Stimulated activated CD4-positive, alpha-beta T cell treated with anti-CD3 and anti-CD28 coated beads, Interleukin-2, amount 100 ng/mL, for 48 hours (primary cell): Measurements from ENCODE around the gene SUPT5H.
A peak's percentile ranks its signal among the peaks of the same experiment; 100 is the strongest.
"Not testable (repeated sequence)": the region's sequence is repeated elsewhere in the genome, so short reads cannot be mapped to it uniquely, and the experiment has no call there.

ENCODE experiments used
- DNase-seq, 2 donors: peaks; one replicate each; pipeline ENCODE4 v3.0.0-alpha.2; 2020

The SUPT5H gene

GRCh38 chr19:39426170-39426569, 19.2 kb upstream of the SUPT5H start:
- DNase-seq: no peak

- no peak for DNase-seq
Observed at GRCh38 chr19:39427707-39428106, 17.7 kb upstream of the SUPT5H start.

- no peak for DNase-seq
Observed at GRCh38 chr19:39428283-39429112, 16.9 kb upstream of the SUPT5H start.

- DNase-seq: peak; percentile 54 to 66
Observed at GRCh38 chr19:39430675-39431593, 14.4 kb upstream of the SUPT5H start.

- DNase-seq: no peak
Observed at GRCh38 chr19:39432677-39433025, 12.7 kb upstream of the SUPT5H start.

GRCh38 chr19:39433480-39434079, 11.8 kb upstream of the SUPT5H start:
- no peak for DNase-seq

GRCh38 chr19:39434123-39435076, 11.0 kb upstream of the SUPT5H start:
- DNase-seq: no peak

GRCh38 chr19:39435499-39436349, 9.7 kb upstream of the SUPT5H start, which contains the start of gene RPS16:
TSS of gene RPS16 (minus strand) at chr19:39435949. CDS start at chr19:39435895, 54 bp downstream.
- DNase-seq: peak; percentile 99

- no peak for DNase-seq
Observed at GRCh38 chr19:39436350-39436716, 9.0 kb upstream of the SUPT5H start.

GRCh38 chr19:39438270-39438934, 7.0 kb upstream of the SUPT5H start:
- no peak for DNase-seq

GRCh38 chr19:39444598-39445195, 685 bp upstream of the SUPT5H start:
- no peak for DNase-seq

- DNase-seq: no peak
Observed at GRCh38 chr19:39446365-39447084, 1.1 kb downstream of the SUPT5H start.

GRCh38 chr19:39448271-39448670, 2.9 kb downstream of the SUPT5H start:
- DNase-seq: no peak

- no peak for DNase-seq
Observed at GRCh38 chr19:39449116-39449797, 3.9 kb downstream of the SUPT5H start.

- DNase-seq: not testable (repeated sequence)
Observed at GRCh38 chr19:39451257-39451656, 5.9 kb downstream of the SUPT5H start.

GRCh38 chr19:39463403-39463802, 18.0 kb downstream of the SUPT5H start:
- DNase-seq: no peak

- no peak for DNase-seq
Observed at GRCh38 chr19:39465956-39466747, 20.8 kb downstream of the SUPT5H start.

- DNase-seq: no peak
Observed at GRCh38 chr19:39467941-39468340, 22.6 kb downstream of the SUPT5H start.
